Measurements from ENCODE around the gene MYLK4.

GRCh38 chr6:2780102-2780737, 29.5 kb upstream of the MYLK4 start:
- TF ChIP-seq EZH2phosphoT487 (IDR thresholded peaks at IDR 0.05; ENCODE audit: low read depth, severe bottlenecking, unreplicated experiment) (no peak), EZH2 (IDR thresholded peaks at IDR 0.05; ENCODE audit: borderline replicate concordance) (no peak)
- TF ChIP-seq, protein P1, sequence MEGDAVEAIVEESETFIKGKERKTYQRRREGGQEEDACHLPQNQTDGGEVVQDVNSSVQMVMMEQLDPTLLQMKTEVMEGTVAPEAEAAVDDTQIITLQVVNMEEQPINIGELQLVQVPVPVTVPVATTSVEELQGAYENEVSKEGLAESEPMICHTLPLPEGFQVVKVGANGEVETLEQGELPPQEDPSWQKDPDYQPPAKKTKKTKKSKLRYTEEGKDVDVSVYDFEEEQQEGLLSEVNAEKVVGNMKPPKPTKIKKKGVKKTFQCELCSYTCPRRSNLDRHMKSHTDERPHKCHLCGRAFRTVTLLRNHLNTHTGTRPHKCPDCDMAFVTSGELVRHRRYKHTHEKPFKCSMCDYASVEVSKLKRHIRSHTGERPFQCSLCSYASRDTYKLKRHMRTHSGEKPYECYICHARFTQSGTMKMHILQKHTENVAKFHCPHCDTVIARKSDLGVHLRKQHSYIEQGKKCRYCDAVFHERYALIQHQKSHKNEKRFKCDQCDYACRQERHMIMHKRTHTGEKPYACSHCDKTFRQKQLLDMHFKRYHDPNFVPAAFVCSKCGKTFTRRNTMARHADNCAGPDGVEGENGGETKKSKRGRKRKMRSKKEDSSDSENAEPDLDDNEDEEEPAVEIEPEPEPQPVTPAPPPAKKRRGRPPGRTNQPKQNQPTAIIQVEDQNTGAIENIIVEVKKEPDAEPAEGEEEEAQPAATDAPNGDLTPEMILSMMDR (IDR thresholded peaks at IDR 0.05; ENCODE audit: poor library complexity) = no peak
